SU-DHL-6 (cell line): Measurements from ENCODE around the gene FAM163A.

ENCODE experiments used
- H2AFZ ChIP-seq: fragments of 200-600 bp; sonication (generic); 2 replicates; pipeline ENCODE4 v1.6.1; 2014; ENCODE audit warnings: low read depth, mild to moderate bottlenecking, moderate library complexity, mixed read lengths, antibody characterized with exemption, low read length; ENCODE audit not compliant: severe bottlenecking
- H3F3A ChIP-seq: fragments of 200-600 bp; shearing (Covaris generic); 2 replicates; pipeline ENCODE4 v1.6.0; 2016; ENCODE audit warnings: antibody characterized with exemption, mild to moderate bottlenecking; ENCODE audit not compliant: insufficient read depth
- H3K27ac ChIP-seq: fragments of 200-600 bp; sonication (generic); 2 replicates; pipeline ENCODE4 v1.5.1; 2016; ENCODE audit warnings: low read depth, mild to moderate bottlenecking, low read length, moderate library complexity, mixed read lengths
- H3K27me3 ChIP-seq: fragments of 200-600 bp; sonication (generic), shearing (Covaris generic); 2 replicates; pipeline ENCODE4 v1.6.0; 2014; ENCODE audit warnings: mild to moderate bottlenecking, low read length
- H3K36me3 ChIP-seq: fragments of 200-600 bp; sonication (generic); 2 replicates; pipeline ENCODE4 v1.6.1; 2014; ENCODE audit warnings: mild to moderate bottlenecking, low read length, mixed read lengths
- H3K4me2 ChIP-seq: fragments of 300-600, 200-600 bp; shearing (Covaris generic), sonication (generic); 2 replicates; pipeline ENCODE4 v1.6.0; 2014; ENCODE audit warnings: low read length, low read depth, mild to moderate bottlenecking; ENCODE audit not compliant: poor library complexity, severe bottlenecking
- H3K4me3 ChIP-seq: fragments of 200-600 bp; sonication (generic); 2 replicates; pipeline ENCODE4 v1.5.1; 2014; ENCODE audit warnings: antibody characterized with exemption, low read length, mild to moderate bottlenecking, mixed read lengths; ENCODE audit not compliant: insufficient read depth, poor library complexity, severe bottlenecking
- H3K79me2 ChIP-seq: fragments of 200-600 bp; sonication (generic); 2 replicates; pipeline ENCODE4 v1.6.1; 2014; ENCODE audit warnings: mild to moderate bottlenecking, low read length, moderate library complexity; ENCODE audit not compliant: insufficient read depth
- H3K9ac ChIP-seq: fragments of 200-600 bp; sonication (generic); 2 replicates; pipeline ENCODE4 v1.7.0; 2014; ENCODE audit warnings: mild to moderate bottlenecking, low read length
- H3K9me2 ChIP-seq: fragments of 200-600 bp; sonication (generic); replicated peaks from 2 replicates; pipeline ENCODE4 v1.6.1; 2014; ENCODE audit warnings: low read length; ENCODE audit not compliant: insufficient read depth
- H3K9me3 ChIP-seq: fragments of 200-600 bp; sonication (generic); 2 replicates; pipeline ENCODE4 v1.6.1; 2014; ENCODE audit warnings: low read length, mixed read lengths; ENCODE audit not compliant: insufficient read depth
- H4K20me1 ChIP-seq: fragments of 200-600 bp; sonication (generic); 2 replicates; pipeline ENCODE4 v1.6.1; 2014; ENCODE audit warnings: low read depth, mild to moderate bottlenecking, antibody characterized with exemption, low read length, moderate library complexity, mixed read lengths
- EZH2phosphoT487 ChIP-seq: fragments of 200-600 bp; sonication (generic), shearing (Covaris generic); conservative IDR thresholded peaks from 2 replicates; pipeline ENCODE4 v1.6.1; 2018; ENCODE audit warnings: mild to moderate bottlenecking, antibody characterized with exemption, low read length, moderate library complexity, mixed read lengths
- TF ChIP-seq, protein P1 (sequence below): fragments of 200-600 bp; sonication (generic); IDR thresholded peaks from one replicate; pipeline ENCODE4 v1.5.1; 2017; ENCODE audit warnings: antibody characterized with exemption, mild to moderate bottlenecking, low read length, moderate library complexity; ENCODE audit not compliant: insufficient read depth, poor library complexity, severe bottlenecking

The FAM163A gene

DNA sequence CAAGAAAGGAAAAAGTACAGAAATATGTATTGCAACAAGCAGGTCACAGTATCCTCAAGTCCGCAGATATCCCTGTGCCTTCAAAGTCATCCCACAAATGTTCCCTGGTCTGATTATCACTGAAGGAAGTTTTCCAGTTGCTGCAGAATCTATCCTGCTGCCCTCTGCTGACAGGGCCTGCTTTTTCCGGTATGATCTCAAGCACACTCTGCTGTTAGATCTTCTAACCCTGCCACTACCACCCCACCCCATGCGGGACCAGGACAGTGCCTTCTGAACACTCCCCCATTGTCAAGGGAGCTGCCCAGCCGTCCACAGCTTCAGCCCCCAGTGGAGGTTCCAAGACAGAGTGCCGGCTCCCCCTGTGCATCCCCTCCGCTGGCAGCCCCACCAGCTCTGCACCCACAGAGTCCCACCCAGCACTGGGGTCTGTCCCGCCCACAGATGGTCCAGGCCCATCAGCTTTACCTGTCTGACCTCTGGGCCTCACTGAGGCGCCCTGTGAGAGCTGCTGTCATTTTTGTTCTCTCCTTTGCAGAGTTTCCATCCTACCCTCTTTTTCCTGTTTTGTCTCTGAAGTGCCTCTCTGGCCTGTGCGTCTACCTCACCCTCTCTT, 27.9 kb downstream of the FAM163A start:
- H3K9me3 ChIP-seq: 0 out of 2 replicates have a peak, but pooled peaks cover 6% of the 10 kb centered on the region
- no peaks in the 10 kb centered on the region for H3F3A ChIP-seq
- no peak overlapping the region for H3K4me2 ChIP-seq
- no peak overlapping the region for H3K4me3 ChIP-seq
- H4K20me1 ChIP-seq: no peaks in the 10 kb centered on the region
- H2AFZ ChIP-seq: no peak overlapping the region
- no peaks in the 10 kb centered on the region for H3K79me2 ChIP-seq
- H3K9me2 ChIP-seq: no peaks in the 10 kb centered on the region
- H3K9ac ChIP-seq: no peak overlapping the region
- TF ChIP-seq, protein P1, sequence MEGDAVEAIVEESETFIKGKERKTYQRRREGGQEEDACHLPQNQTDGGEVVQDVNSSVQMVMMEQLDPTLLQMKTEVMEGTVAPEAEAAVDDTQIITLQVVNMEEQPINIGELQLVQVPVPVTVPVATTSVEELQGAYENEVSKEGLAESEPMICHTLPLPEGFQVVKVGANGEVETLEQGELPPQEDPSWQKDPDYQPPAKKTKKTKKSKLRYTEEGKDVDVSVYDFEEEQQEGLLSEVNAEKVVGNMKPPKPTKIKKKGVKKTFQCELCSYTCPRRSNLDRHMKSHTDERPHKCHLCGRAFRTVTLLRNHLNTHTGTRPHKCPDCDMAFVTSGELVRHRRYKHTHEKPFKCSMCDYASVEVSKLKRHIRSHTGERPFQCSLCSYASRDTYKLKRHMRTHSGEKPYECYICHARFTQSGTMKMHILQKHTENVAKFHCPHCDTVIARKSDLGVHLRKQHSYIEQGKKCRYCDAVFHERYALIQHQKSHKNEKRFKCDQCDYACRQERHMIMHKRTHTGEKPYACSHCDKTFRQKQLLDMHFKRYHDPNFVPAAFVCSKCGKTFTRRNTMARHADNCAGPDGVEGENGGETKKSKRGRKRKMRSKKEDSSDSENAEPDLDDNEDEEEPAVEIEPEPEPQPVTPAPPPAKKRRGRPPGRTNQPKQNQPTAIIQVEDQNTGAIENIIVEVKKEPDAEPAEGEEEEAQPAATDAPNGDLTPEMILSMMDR: no peak
- TF ChIP-seq EZH2phosphoT487: no peak
- H3K27me3 ChIP-seq: no peaks in the 10 kb centered on the region
- no peaks in the 10 kb centered on the region for H3K36me3 ChIP-seq
- no peak overlapping the region for H3K27ac ChIP-seq

DNA sequence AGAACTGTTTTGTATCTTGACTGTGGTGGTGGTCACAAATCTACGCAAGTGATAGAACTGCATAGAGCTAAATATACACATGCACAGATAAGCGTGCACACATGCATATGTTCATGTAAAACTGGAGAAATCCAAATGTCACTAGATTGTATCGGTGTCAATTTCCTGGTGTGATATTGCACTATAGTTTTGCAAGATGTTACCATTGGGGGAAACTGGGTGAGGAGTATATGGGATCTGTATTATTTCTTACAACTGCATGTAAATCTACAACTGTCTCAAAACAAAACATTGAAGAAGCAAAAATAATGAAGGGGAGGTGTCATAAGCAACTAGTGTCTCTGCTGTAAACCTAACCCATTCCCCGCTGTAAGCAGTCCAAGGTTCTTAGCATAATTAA, 30.2 kb downstream of the FAM163A start:
- H3K9me2 ChIP-seq: no peaks in the 10 kb centered on the region
- H4K20me1 ChIP-seq: no peaks in the 10 kb centered on the region
- H3K27ac ChIP-seq: no peak overlapping the region
- no peak overlapping the region for H3K4me2 ChIP-seq
- 0 out of 2 replicates have a peak, but pooled peaks cover 6% of the 10 kb centered on the region for H3K9me3 ChIP-seq
- H3F3A ChIP-seq: no peaks in the 10 kb centered on the region
- H3K9ac ChIP-seq: no peak overlapping the region
- no peaks in the 10 kb centered on the region for H3K27me3 ChIP-seq
- H3K79me2 ChIP-seq: no peaks in the 10 kb centered on the region
- no peak overlapping the region for H3K4me3 ChIP-seq
- H2AFZ ChIP-seq: no peak overlapping the region
- H3K36me3 ChIP-seq: no peaks in the 10 kb centered on the region
- no peak for TF ChIP-seq EZH2phosphoT487
- TF ChIP-seq, protein P1: no peak

DNA sequence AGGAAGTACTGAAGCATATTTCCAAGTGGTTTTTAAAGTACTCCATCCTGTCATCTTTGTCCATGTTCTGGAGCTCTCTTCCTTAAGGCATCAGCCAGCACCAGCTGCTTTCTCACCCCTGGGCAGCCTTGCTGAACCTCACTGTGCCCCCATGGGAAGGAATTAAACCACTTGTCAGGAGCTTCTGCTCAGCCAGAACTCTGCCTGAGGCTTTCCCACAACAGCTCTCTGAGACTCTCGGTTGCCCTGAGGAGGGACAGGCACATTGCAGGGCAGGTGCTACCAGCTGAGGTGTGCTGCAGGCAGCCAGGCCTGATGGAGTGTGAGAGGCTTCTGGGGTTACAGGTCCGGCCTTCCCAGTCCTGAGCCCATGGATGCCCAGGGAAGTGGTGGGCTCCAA, 30.9 kb downstream of the FAM163A start:
- Histone ChIP-seq H3K9me2 (no peaks in the 10 kb centered on the region), H2AFZ (no peak overlapping the region), H3K9ac (no peak overlapping the region), H3K4me3 (no peak overlapping the region), H3K27me3 (no peaks in the 10 kb centered on the region), H3F3A (no peaks in the 10 kb centered on the region), H3K4me2 (no peak overlapping the region), H3K27ac (no peak overlapping the region), H3K36me3 (no peaks in the 10 kb centered on the region), H3K9me3 (0 out of 2 replicates have a peak, but pooled peaks cover 6% of the 10 kb centered on the region), H4K20me1 (no peaks in the 10 kb centered on the region), H3K79me2 (no peaks in the 10 kb centered on the region)
- no peak for TF ChIP-seq EZH2phosphoT487
- TF ChIP-seq, protein P1: no peak

DNA sequence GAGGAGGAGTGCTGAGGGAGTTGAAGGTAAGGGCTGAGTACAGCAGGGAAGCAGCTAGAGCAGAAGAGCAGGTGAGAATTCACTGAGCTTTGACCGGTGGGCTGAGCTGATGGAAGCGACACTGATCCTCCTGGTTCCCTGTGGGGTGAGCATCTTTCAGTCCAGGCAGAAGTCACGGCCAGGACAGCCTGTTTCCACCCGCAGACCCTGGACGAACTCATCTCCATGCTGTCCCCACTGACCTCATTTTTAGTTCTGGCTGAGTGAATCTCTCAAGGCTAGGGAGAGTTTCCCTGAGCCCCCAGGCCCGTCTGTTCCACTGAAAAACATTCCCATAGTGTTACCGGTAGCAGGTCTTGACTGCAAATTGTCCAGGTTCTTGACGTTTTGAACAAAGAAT, 31.5 kb downstream of the FAM163A start:
- H3K4me2 ChIP-seq: no peak overlapping the region
- H3K36me3 ChIP-seq: no peaks in the 10 kb centered on the region
- no peaks in the 10 kb centered on the region for H3K27me3 ChIP-seq
- no peaks in the 10 kb centered on the region for H3K79me2 ChIP-seq
- H3K9me3 ChIP-seq: 0 out of 2 replicates have a peak, but pooled peaks cover 6% of the 10 kb centered on the region
- H2AFZ ChIP-seq: no peak overlapping the region
- H3K27ac ChIP-seq: no peak overlapping the region
- H3F3A ChIP-seq: no peaks in the 10 kb centered on the region
- H3K9ac ChIP-seq: no peak overlapping the region
- H3K9me2 ChIP-seq: no peaks in the 10 kb centered on the region
- TF ChIP-seq, protein P1: no peak
- TF ChIP-seq EZH2phosphoT487: no peak
- no peak overlapping the region for H3K4me3 ChIP-seq
- no peaks in the 10 kb centered on the region for H4K20me1 ChIP-seq
